HEK293 (cell line): ENCODE results near the gene INO80B.

Source experiments
- CTCF ChIA-PET: fragments of 350-600 bp; formaldehyde crosslinking; extraction: SDS; loops from one replicate; lab custom pipeline; 2021; ENCODE audit warnings: antibody characterized with exemption; lab: Yijun Ruan, JAX
- POLR2A ChIA-PET: fragments of 300-600 bp; formaldehyde crosslinking; extraction: SDS; loops from one replicate; lab custom pipeline; 2020; ENCODE audit warnings: antibody characterized with exemption, inconsistent platforms; lab: Yijun Ruan, JAX
- H3K27ac ChIP-seq: fragments of 200-500 bp; sonication (Bioruptor generic); 2 replicates; pipeline ENCODE4 v1.5.1; 2014; ENCODE audit warnings: low read depth, low read length, control low read depth, inconsistent platforms; ENCODE audit errors: extremely low read depth
- H3K36me3 ChIP-seq, 2 experiments: fragments of 200-500 bp in 1 of 2; sonication (Bioruptor generic) in 1 of 2; 1 replicate in 1 of 2; 2 replicates in 1 of 2; pipeline ENCODE4 v1.5.1; 2014 to 2017; ENCODE audit warnings: inconsistent platforms in 2 of 2, low read length in 2 of 2; ENCODE audit not compliant: control insufficient read depth in 2 of 2, insufficient read depth in 1 of 2
- H3K4me1 ChIP-seq: fragments of 200-500 bp; sonication (Bioruptor generic); 2 replicates; pipeline ENCODE4 v1.5.1; 2014; ENCODE audit warnings: mild to moderate bottlenecking, low read length, inconsistent platforms; ENCODE audit not compliant: control insufficient read depth, insufficient read depth
- H3K4me3 ChIP-seq: 2 replicates; pipeline ENCODE4 v1.5.1; 2011; ENCODE audit warnings: low read depth, mild to moderate bottlenecking, control low read depth, low read length, moderate library complexity
- H3K9me3 ChIP-seq: fragments of 200-500 bp; sonication (Bioruptor generic); 2 replicates; pipeline ENCODE4 v1.5.1; 2014; ENCODE audit warnings: low read depth, low read length, inconsistent platforms; ENCODE audit not compliant: control insufficient read depth, insufficient read depth
- BCL11A ChIP-seq: fragments of 450-650 bp; formaldehyde crosslinking; IDR thresholded peaks from 2 replicates; pipeline ENCODE4 v1.5.1; 2016; ENCODE audit warnings: low read depth, missing biosample characterization, missing genetic modification characterization
- PRDM10 ChIP-seq: fragments of 450-650 bp; formaldehyde crosslinking; IDR thresholded peaks from 2 replicates; pipeline ENCODE4 v1.5.1; 2016; ENCODE audit warnings: missing biosample characterization, missing genetic modification characterization
- RBAK ChIP-seq: fragments of 450-650 bp; formaldehyde crosslinking; IDR thresholded peaks from 2 replicates; pipeline ENCODE4 v1.5.1; 2016; ENCODE audit warnings: missing biosample characterization, missing genetic modification characterization
- REPIN1 ChIP-seq: fragments of 450-650 bp; formaldehyde crosslinking; IDR thresholded peaks from 2 replicates; pipeline ENCODE4 v1.5.1; 2017; ENCODE audit warnings: missing biosample characterization, missing genetic modification characterization, low read depth
- SALL2 ChIP-seq: fragments of 450-650 bp; formaldehyde crosslinking; IDR thresholded peaks from 2 replicates; pipeline ENCODE4 v1.5.0; 2017; ENCODE audit warnings: missing biosample characterization, mild to moderate bottlenecking, missing genetic modification characterization, borderline replicate concordance
- ZNF133 ChIP-seq: fragments of 450-650 bp; formaldehyde crosslinking; IDR thresholded peaks from 2 replicates; pipeline ENCODE4 v1.5.1; 2016; ENCODE audit warnings: missing biosample characterization, missing genetic modification characterization
- ZNF138 ChIP-seq: fragments of 450-650 bp; formaldehyde crosslinking; IDR thresholded peaks from 2 replicates; pipeline ENCODE4 v1.5.1; 2016; ENCODE audit warnings: missing biosample characterization, missing genetic modification characterization, borderline replicate concordance
- ZNF510 ChIP-seq: fragments of 450-650 bp; formaldehyde crosslinking; IDR thresholded peaks from 2 replicates; pipeline ENCODE4 v1.5.1; 2018; ENCODE audit warnings: mild to moderate bottlenecking, missing genetic modification characterization, missing biosample characterization; ENCODE audit not compliant: insufficient replicate concordance
- ZNF529 ChIP-seq: fragments of 450-650 bp; formaldehyde crosslinking; IDR thresholded peaks from 2 replicates; pipeline ENCODE4 v1.5.1; 2017; ENCODE audit warnings: missing genetic modification characterization, missing biosample characterization; ENCODE audit not compliant: insufficient replicate concordance
- ZNF530 ChIP-seq: fragments of 450-650 bp; formaldehyde crosslinking; IDR thresholded peaks from 2 replicates; pipeline ENCODE4 v1.5.1; 2016; ENCODE audit warnings: low read depth, missing biosample characterization, missing genetic modification characterization
- ZNF600 ChIP-seq: fragments of 450-650 bp; formaldehyde crosslinking; IDR thresholded peaks from 2 replicates; pipeline ENCODE4 v1.5.1; 2016; ENCODE audit warnings: missing biosample characterization, missing genetic modification characterization
- ZNF664 ChIP-seq: fragments of 450-650 bp; formaldehyde crosslinking; IDR thresholded peaks from 2 replicates; pipeline ENCODE4 v1.5.1; 2016; ENCODE audit warnings: missing biosample characterization, missing genetic modification characterization
- ZSCAN18 ChIP-seq: fragments of 450-650 bp; formaldehyde crosslinking; IDR thresholded peaks from 2 replicates; pipeline ENCODE4 v1.5.1; 2016; ENCODE audit warnings: missing biosample characterization, missing genetic modification characterization
- TF ChIP-seq, protein P1 (sequence below): fragments of 450-650 bp; formaldehyde crosslinking; IDR thresholded peaks from 2 replicates; pipeline ENCODE4 v1.5.1; 2016; ENCODE audit warnings: missing biosample characterization, missing genetic modification characterization
- TF ChIP-seq, protein P2 (sequence below): fragments of 450-650 bp; formaldehyde crosslinking; IDR thresholded peaks from 2 replicates; pipeline ENCODE4 v1.5.1; 2016; ENCODE audit warnings: missing biosample characterization, missing genetic modification characterization
- TF ChIP-seq, protein P3 (sequence below): fragments of 450-650 bp; formaldehyde crosslinking; IDR thresholded peaks from 2 replicates; pipeline ENCODE4 v1.5.1; 2016; ENCODE audit warnings: missing biosample characterization, missing genetic modification characterization
- TF ChIP-seq, protein P4 (sequence below): fragments of 450-650 bp; formaldehyde crosslinking; IDR thresholded peaks from 2 replicates; pipeline ENCODE4 v1.5.1; 2016; ENCODE audit warnings: missing biosample characterization, missing genetic modification characterization
- TF ChIP-seq, protein P5 (sequence below): fragments of 450-650 bp; formaldehyde crosslinking; IDR thresholded peaks from 2 replicates; pipeline ENCODE4 v1.5.1; 2016; ENCODE audit warnings: missing biosample characterization, missing genetic modification characterization
- TF ChIP-seq, protein P6 (sequence below): fragments of 450-650 bp; formaldehyde crosslinking; IDR thresholded peaks from 2 replicates; pipeline ENCODE4 v1.5.1; 2017; ENCODE audit warnings: missing biosample characterization, missing genetic modification characterization
- TF ChIP-seq, protein P7 (sequence below): fragments of 450-650 bp; formaldehyde crosslinking; IDR thresholded peaks from 2 replicates; pipeline ENCODE4 v1.5.1; 2016; ENCODE audit warnings: missing biosample characterization, missing genetic modification characterization

INO80B gene

GRCh38 chr2:74416778-74417177, 38.1 kb upstream of the INO80B start:
- TF ChIP-seq, protein P1, sequence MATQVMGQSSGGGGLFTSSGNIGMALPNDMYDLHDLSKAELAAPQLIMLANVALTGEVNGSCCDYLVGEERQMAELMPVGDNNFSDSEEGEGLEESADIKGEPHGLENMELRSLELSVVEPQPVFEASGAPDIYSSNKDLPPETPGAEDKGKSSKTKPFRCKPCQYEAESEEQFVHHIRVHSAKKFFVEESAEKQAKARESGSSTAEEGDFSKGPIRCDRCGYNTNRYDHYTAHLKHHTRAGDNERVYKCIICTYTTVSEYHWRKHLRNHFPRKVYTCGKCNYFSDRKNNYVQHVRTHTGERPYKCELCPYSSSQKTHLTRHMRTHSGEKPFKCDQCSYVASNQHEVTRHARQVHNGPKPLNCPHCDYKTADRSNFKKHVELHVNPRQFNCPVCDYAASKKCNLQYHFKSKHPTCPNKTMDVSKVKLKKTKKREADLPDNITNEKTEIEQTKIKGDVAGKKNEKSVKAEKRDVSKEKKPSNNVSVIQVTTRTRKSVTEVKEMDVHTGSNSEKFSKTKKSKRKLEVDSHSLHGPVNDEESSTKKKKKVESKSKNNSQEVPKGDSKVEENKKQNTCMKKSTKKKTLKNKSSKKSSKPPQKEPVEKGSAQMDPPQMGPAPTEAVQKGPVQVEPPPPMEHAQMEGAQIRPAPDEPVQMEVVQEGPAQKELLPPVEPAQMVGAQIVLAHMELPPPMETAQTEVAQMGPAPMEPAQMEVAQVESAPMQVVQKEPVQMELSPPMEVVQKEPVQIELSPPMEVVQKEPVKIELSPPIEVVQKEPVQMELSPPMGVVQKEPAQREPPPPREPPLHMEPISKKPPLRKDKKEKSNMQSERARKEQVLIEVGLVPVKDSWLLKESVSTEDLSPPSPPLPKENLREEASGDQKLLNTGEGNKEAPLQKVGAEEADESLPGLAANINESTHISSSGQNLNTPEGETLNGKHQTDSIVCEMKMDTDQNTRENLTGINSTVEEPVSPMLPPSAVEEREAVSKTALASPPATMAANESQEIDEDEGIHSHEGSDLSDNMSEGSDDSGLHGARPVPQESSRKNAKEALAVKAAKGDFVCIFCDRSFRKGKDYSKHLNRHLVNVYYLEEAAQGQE (tag by site-specific recombination) = no peak
- TF ChIP-seq ZNF530 (tag by site-specific recombination) (no peak), ZSCAN18 (tag by site-specific recombination) (no peak), RBAK (tag by site-specific recombination) (no peak), ZNF529 (tag by site-specific recombination) (no peak), ZNF138 (tag by site-specific recombination) (no peak), ZNF600 (tag by site-specific recombination) (no peak), PRDM10 (tag by site-specific recombination) (no peak), ZNF133 (tag by site-specific recombination) (no peak), BCL11A (tag by site-specific recombination) (no peak), ZNF510 (no peak), ZNF664 (no peak), SALL2 (no peak), REPIN1 (tag by site-specific recombination) (no peak)
- TF ChIP-seq, protein P2, sequence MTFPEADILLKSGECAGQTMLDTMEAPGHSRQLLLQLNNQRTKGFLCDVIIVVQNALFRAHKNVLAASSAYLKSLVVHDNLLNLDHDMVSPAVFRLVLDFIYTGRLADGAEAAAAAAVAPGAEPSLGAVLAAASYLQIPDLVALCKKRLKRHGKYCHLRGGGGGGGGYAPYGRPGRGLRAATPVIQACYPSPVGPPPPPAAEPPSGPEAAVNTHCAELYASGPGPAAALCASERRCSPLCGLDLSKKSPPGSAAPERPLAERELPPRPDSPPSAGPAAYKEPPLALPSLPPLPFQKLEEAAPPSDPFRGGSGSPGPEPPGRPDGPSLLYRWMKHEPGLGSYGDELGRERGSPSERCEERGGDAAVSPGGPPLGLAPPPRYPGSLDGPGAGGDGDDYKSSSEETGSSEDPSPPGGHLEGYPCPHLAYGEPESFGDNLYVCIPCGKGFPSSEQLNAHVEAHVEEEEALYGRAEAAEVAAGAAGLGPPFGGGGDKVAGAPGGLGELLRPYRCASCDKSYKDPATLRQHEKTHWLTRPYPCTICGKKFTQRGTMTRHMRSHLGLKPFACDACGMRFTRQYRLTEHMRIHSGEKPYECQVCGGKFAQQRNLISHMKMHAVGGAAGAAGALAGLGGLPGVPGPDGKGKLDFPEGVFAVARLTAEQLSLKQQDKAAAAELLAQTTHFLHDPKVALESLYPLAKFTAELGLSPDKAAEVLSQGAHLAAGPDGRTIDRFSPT (tag by site-specific recombination) = no peak
- TF ChIP-seq, protein P3, sequence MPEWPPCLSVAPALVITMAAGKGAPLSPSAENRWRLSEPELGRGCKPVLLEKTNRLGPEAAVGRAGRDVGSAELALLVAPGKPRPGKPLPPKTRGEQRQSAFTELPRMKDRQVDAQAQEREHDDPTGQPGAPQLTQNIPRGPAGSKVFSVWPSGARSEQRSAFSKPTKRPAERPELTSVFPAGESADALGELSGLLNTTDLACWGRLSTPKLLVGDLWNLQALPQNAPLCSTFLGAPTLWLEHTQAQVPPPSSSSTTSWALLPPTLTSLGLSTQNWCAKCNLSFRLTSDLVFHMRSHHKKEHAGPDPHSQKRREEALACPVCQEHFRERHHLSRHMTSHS (tag by site-specific recombination) = no peak
- TF ChIP-seq, protein P4, sequence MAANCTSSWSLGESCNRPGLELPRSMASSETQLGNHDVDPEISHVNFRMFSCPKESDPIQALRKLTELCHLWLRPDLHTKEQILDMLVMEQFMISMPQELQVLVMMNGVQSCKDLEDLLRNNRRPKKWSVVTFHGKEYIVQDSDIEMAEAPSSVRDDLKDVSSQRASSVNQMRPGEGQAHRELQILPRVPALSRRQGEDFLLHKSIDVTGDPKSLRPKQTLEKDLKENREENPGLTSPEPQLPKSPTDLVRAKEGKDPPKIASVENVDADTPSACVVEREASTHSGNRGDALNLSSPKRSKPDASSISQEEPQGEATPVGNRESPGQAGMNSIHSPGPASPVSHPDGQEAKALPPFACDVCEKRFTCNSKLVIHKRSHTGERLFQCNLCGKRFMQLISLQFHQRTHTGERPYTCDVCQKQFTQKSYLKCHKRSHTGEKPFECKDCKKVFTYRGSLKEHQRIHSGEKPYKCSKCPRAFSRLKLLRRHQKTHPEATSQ = no peak
- TF ChIP-seq, protein P5, sequence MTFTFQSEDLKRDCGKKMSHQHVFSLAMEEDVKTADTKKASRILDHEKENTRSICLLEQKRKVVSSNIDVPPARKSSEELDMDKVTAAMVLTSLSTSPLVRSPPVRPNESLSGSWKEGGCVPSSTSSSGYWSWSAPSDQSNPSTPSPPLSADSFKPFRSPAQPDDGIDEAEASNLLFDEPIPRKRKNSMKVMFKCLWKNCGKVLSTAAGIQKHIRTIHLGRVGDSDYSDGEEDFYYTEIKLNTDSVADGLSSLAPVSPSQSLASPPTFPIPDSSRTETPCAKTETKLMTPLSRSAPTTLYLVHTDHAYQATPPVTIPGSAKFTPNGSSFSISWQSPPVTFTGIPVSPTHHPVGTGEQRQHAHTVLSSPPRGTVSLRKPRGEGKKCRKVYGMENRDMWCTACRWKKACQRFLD (tag by site-specific recombination) = no peak
- TF ChIP-seq, protein P6, sequence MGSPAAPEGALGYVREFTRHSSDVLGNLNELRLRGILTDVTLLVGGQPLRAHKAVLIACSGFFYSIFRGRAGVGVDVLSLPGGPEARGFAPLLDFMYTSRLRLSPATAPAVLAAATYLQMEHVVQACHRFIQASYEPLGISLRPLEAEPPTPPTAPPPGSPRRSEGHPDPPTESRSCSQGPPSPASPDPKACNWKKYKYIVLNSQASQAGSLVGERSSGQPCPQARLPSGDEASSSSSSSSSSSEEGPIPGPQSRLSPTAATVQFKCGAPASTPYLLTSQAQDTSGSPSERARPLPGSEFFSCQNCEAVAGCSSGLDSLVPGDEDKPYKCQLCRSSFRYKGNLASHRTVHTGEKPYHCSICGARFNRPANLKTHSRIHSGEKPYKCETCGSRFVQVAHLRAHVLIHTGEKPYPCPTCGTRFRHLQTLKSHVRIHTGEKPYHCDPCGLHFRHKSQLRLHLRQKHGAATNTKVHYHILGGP (tag by site-specific recombination) = no peak
- TF ChIP-seq, protein P7, sequence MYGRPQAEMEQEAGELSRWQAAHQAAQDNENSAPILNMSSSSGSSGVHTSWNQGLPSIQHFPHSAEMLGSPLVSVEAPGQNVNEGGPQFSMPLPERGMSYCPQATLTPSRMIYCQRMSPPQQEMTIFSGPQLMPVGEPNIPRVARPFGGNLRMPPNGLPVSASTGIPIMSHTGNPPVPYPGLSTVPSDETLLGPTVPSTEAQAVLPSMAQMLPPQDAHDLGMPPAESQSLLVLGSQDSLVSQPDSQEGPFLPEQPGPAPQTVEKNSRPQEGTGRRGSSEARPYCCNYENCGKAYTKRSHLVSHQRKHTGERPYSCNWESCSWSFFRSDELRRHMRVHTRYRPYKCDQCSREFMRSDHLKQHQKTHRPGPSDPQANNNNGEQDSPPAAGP = no peak
- TF ChIP-seq, all 188 proteins: peak for 0
- no peaks in the 10 kb centered on the region for H3K9me3 ChIP-seq
- H3K36me3 ChIP-seq = no peaks in the 10 kb centered on the region
- H3K27ac ChIP-seq = no peak overlapping the region
- H3K4me1 ChIP-seq = no peaks in the 10 kb centered on the region; the same call in 1 of the 2 replicates
- POLR2A ChIA-PET = no interaction called here
- no peak overlapping the region for H3K4me3 ChIP-seq
- CTCF ChIA-PET = no interaction called here
